T-cell (primary cell): ENCODE data around the gene PLCB1. TPM values are rescaled to one million over a fixed set of nuclear protein-coding genes. Genes with fewer than 3 reads are reported as not detected.

Experiments
- ATAC-seq, 4 experiments: fragments of 200-7000 bp in 3 of 4; fragments of 150-1000 bp in 1 of 4; cut with Tn5 transposase; replicated peaks in 1 of 4; 1 replicate in 3 of 4; 2 replicates in 1 of 4; pipeline ENCODE4 v1.10.0; 2021; ENCODE audit warnings: moderate library complexity in 3 of 4, mild to moderate bottlenecking in 2 of 4, moderate number of reproducible peaks in 1 of 4
- CTCF ChIA-PET, 2 donors: fragments of 300-600 bp; sonication (Branson Sonifier 250); formaldehyde crosslinking; loops; one replicate each; lab custom pipeline; 2022; ENCODE audit warnings: antibody characterized with exemption in 2 of 2; lab: Charles Lee
- POLR2A ChIA-PET, 2 donors: fragments of 300-600 bp; sonication (Branson Sonifier 250); formaldehyde crosslinking; loops; one replicate each; lab custom pipeline; 2022; ENCODE audit warnings: antibody characterized with exemption in 2 of 2; lab: Charles Lee
- DNase-seq, 35 experiments: peaks; one replicate each; pipeline versions ENCODE4 v3.0.0 to v3.0.0-alpha.2; 2013 to 2023
- H3K27ac ChIP-seq: one replicate; pipeline ENCODE4 v1.5.1; 2013; ENCODE audit warnings: low read length
- H3K27me3 ChIP-seq, 2 experiments: replicated peaks in 1 of 2; 1 replicate in 1 of 2; 2 replicates in 1 of 2; pipeline versions ENCODE4 v1.6.1 to v1.7.0; 2013; ENCODE audit warnings: low read length in 1 of 2, mixed read lengths in 1 of 2; ENCODE audit not compliant: control insufficient read depth in 2 of 2, insufficient read depth in 2 of 2; ENCODE audit errors: extremely low read depth in 1 of 2
- H3K36me3 ChIP-seq, 2 donors: 1 replicate in 1 of 2; 2 replicates in 1 of 2; pipeline versions ENCODE4 v1.6.1 to v1.7.0; 2013; ENCODE audit warnings: low read length in 1 of 2; ENCODE audit not compliant: control insufficient read depth in 2 of 2, insufficient read depth in 1 of 2; ENCODE audit errors: extremely low read depth in 1 of 2
- H3K4me1 ChIP-seq, 2 experiments: 1 replicate in 1 of 2; 2 replicates in 1 of 2; pipeline versions ENCODE4 v1.6.1 to v1.7.0; 2013; ENCODE audit warnings: low read length in 2 of 2, mixed read lengths in 1 of 2; ENCODE audit not compliant: insufficient read depth in 2 of 2, control insufficient read depth in 1 of 2; ENCODE audit errors: extremely low read depth in 1 of 2
- H3K4me3 ChIP-seq, 2 donors: 1 replicate in 1 of 2; 2 replicates in 1 of 2; pipeline versions ENCODE4 v1.5.1 to v1.7.0; 2013; ENCODE audit warnings: mild to moderate bottlenecking in 2 of 2, low read length in 1 of 2, moderate library complexity in 1 of 2; ENCODE audit not compliant: control insufficient read depth in 1 of 2; ENCODE audit errors: extremely low read depth in 1 of 2
- H3K9me3 ChIP-seq: 2 replicates; pipeline ENCODE4 v1.7.0; 2013
- H3K27ac Mint-ChIP-seq, 2 donors: one replicate each; pipeline ENCODE4 v1.8.0; 2020 to 2021; ENCODE audit warnings: mild to moderate bottlenecking in 2 of 2, mixed read lengths in 2 of 2
- H3K27me3 Mint-ChIP-seq, 2 donors: one replicate each; pipeline ENCODE4 v1.8.0; 2021 to 2022; ENCODE audit warnings: mixed read lengths in 2 of 2
- H3K36me3 Mint-ChIP-seq: one replicate; pipeline ENCODE4 v1.8.0; 2021; ENCODE audit warnings: mixed read lengths
- H3K4me1 Mint-ChIP-seq, 3 donors: one replicate each; pipeline ENCODE4 v1.8.0; 2020 to 2022; ENCODE audit warnings: mixed read lengths in 3 of 3, mild to moderate bottlenecking in 1 of 3
- H3K4me3 Mint-ChIP-seq, 3 donors: one replicate each; pipeline ENCODE4 v1.8.0; 2020 to 2022; ENCODE audit warnings: mild to moderate bottlenecking in 3 of 3, mixed read lengths in 3 of 3, moderate library complexity in 3 of 3
- H3K9me3 Mint-ChIP-seq, 3 donors: one replicate each; pipeline ENCODE4 v1.8.0; 2020 to 2022; ENCODE audit warnings: mixed read lengths in 3 of 3
- WGBS: methylation state at CpG from one replicate; pipeline ENCODE4 v1.1.5; 2013; ENCODE audit warnings: missing lambda C conversion rate; ENCODE audit not compliant: insufficient coverage; 5-methylcytosine and 5-hydroxymethylcytosine counted together
- total RNA-seq, 35 experiments: library from RNA in 6 of 35; stranded (reverse) in 6 of 35; fragments of 120-200 nt in 1 of 35; gene quantifications; one replicate each; pipeline versions ENCODE4 v1.2.1 to v1.2.4 and lab custom pipeline; 2013 to 2026

Gene PLCB1
- total RNA-seq, 5 donors from 2014 or later (not counting 1 experiment from before 2014, with no cell fraction given): 3.3 to 15.1 (median 7.4) TPM

GRCh38 chr20:8404912-8405635, 273.0 kb downstream of the PLCB1 start:
- Histone ChIP-seq H3K36me3 (no peaks in the 10 kb centered on the region), H3K4me3 (no peak overlapping the region), H3K4me1 (peaks cover 0 to 2% of the 10 kb centered on the region in 2 experiments), H3K27me3 (no peaks in the 10 kb centered on the region), H3K27ac (no peak overlapping the region), H3K9me3 (no peaks in the 10 kb centered on the region)
- CTCF ChIA-PET: no interaction called here
- Mint-ChIP-seq H3K4me3 (no peak overlapping the region), H3K9me3 (no peaks in the 10 kb centered on the region), H3K36me3 (no peaks in the 10 kb centered on the region), H3K27ac (no peak overlapping the region), H3K4me1 (peaks cover under 1 to 4% (median 1%) of the 10 kb centered on the region in 3 donors), H3K27me3 (peaks cover 0 to 3% of the 10 kb centered on the region in 2 donors)
- DNase-seq: no peak
- ATAC-seq: no peak
- POLR2A ChIA-PET: no interaction called here
- WGBS: 86% methylated on average over 3 of the region's 6 CpGs

DNA sequence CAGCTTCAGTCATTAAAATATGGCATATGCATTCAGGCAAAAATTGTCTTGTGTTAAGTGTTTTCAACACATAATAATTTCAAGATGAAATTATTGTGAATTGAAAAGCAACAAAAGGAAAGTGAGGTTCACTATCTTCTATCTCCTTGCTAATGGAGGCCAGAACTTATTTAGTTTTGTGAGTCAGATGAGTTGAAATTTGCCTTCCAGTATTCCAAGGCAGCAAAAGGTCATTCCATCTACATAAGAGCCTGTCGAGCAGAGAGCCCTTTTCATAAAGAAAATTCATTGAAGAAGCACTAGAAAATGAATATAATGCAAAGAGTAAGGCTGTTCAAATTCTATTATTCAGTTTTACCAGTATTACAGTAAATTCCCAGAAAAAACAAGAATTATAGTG, 274.3 kb downstream of the PLCB1 start:
- no peaks in the 10 kb centered on the region for H3K27me3 ChIP-seq
- H3K4me3 Mint-ChIP-seq: no peak overlapping the region
- no peaks in the 10 kb centered on the region for H3K4me1 ChIP-seq
- ATAC-seq: no peak
- H3K36me3 Mint-ChIP-seq: no peaks in the 10 kb centered on the region
- no peak overlapping the region for H3K4me3 ChIP-seq
- ChIA-PET POLR2A (no interaction called here), CTCF (no interaction called here)
- no peaks in the 10 kb centered on the region for H3K4me1 Mint-ChIP-seq
- no CpG with 5 or more reads among the region's 1 CpG for WGBS
- H3K9me3 ChIP-seq: no peaks in the 10 kb centered on the region
- H3K27me3 Mint-ChIP-seq: peaks cover 0 to 3% of the 10 kb centered on the region in 2 donors
- no peak overlapping the region for H3K27ac Mint-ChIP-seq
- H3K9me3 Mint-ChIP-seq: no peaks in the 10 kb centered on the region
- no peak for DNase-seq
- H3K36me3 ChIP-seq: no peaks in the 10 kb centered on the region
- no peak overlapping the region for H3K27ac ChIP-seq

GRCh38 chr20:8408587-8409307, 276.7 kb downstream of the PLCB1 start:
- Histone ChIP-seq H3K36me3 (no peaks in the 10 kb centered on the region), H3K9me3 (no peaks in the 10 kb centered on the region), H3K4me3 (no peak overlapping the region), H3K4me1 (no peaks in the 10 kb centered on the region), H3K27ac (no peak overlapping the region), H3K27me3 (no peaks in the 10 kb centered on the region)
- Mint-ChIP-seq H3K27ac (no peak overlapping the region), H3K4me1 (no peaks in the 10 kb centered on the region), H3K4me3 (no peak overlapping the region), H3K9me3 (no peaks in the 10 kb centered on the region), H3K36me3 (no peaks in the 10 kb centered on the region), H3K27me3 (peaks cover 0 to 3% of the 10 kb centered on the region in 2 donors)
- CTCF ChIA-PET: no interaction called here
- WGBS: no CpG with 5 or more reads among the region's 4 CpGs
- POLR2A ChIA-PET: no interaction called here
- DNase-seq: no peak
- ATAC-seq: no peak

- Mint-ChIP-seq H3K4me1 (no peaks in the 10 kb centered on the region), H3K4me3 (no peak overlapping the region), H3K36me3 (no peaks in the 10 kb centered on the region), H3K9me3 (no peaks in the 10 kb centered on the region), H3K27ac (no peak overlapping the region), H3K27me3 (no peaks in the 10 kb centered on the region)
- no CpG with 5 or more reads among the region's 2 CpGs for WGBS
- no peak overlapping the region for H3K27ac ChIP-seq
- H3K9me3 ChIP-seq: no peaks in the 10 kb centered on the region
- DNase-seq (no peak), ATAC-seq (no peak)
- no peaks in the 10 kb centered on the region for H3K36me3 ChIP-seq
- ChIA-PET CTCF (interaction anchor here in 1 of 2 donors (1.1 kb wide), 1 partner anchor 26 kb away, joined by 3 read pairs; no protein-coding TSS in a partner anchor), POLR2A (no interaction called here)
- no peaks in the 10 kb centered on the region for H3K27me3 ChIP-seq
- H3K4me1 ChIP-seq: no peaks in the 10 kb centered on the region
- H3K4me3 ChIP-seq: no peak overlapping the region
Observed at GRCh38 chr20:8413691-8414090, 281.6 kb downstream of the PLCB1 start.

DNA sequence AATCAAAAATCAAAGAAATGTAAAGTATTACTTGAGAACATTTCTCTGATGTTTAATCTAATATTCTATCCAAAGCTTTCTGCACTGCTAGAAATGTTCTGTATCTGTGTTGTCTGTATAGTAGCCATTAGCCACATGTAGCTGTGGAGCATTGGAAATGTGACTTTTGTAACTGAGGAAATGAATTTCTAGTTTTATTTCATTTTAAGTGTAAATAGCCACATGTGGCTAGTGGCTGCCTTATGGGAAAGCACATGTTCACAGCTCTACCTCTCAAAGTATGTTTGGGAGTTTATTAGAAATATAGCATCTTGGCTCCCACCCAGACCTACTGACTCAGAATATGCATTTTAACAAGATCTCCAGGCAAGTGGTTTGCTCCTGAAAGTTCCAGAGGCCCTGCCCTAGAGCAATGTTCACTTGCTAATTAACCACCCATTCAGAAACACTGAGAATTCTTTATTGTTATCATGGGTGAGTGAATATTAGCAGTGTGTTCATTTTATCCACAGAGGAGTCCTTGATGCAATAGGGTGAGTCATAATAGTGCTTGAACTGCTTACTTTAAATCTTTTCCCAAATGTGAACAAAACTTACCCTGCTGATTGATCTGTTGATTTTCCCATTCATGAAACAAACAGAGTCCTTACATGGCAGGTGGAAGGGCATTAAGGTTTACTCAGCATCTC, 282.7 kb downstream of the PLCB1 start:
- H3K4me3 Mint-ChIP-seq: no peak overlapping the region
- DNase-seq (no peak), ATAC-seq (no peak)
- H3K27me3 Mint-ChIP-seq: no peaks in the 10 kb centered on the region
- no peaks in the 10 kb centered on the region for H3K4me1 ChIP-seq
- H3K36me3 Mint-ChIP-seq: no peaks in the 10 kb centered on the region
- H3K27ac ChIP-seq: no peak overlapping the region
- no peak overlapping the region for H3K4me3 ChIP-seq
- H3K27me3 ChIP-seq: no peaks in the 10 kb centered on the region
- no peaks in the 10 kb centered on the region for H3K9me3 ChIP-seq
- ChIA-PET CTCF (no interaction called here), POLR2A (interaction anchor here in 1 of 2 donors (0.7 kb wide), 1 partner anchor 85 kb away, joined by 3 read pairs; no protein-coding TSS in a partner anchor)
- no peaks in the 10 kb centered on the region for H3K4me1 Mint-ChIP-seq
- no peak overlapping the region for H3K27ac Mint-ChIP-seq
- no peaks in the 10 kb centered on the region for H3K36me3 ChIP-seq
- H3K9me3 Mint-ChIP-seq: no peaks in the 10 kb centered on the region

GRCh38 chr20:8421981-8422380, 289.9 kb downstream of the PLCB1 start:
- no peaks in the 10 kb centered on the region for H3K27me3 Mint-ChIP-seq
- no peaks in the 10 kb centered on the region for H3K9me3 Mint-ChIP-seq
- ATAC-seq: no peak
- WGBS: 83% methylated on average over 2 of the region's 2 CpGs
- H3K9me3 ChIP-seq: no peaks in the 10 kb centered on the region
- no peak for DNase-seq
- H3K27ac ChIP-seq: no peak overlapping the region
- no peak overlapping the region for H3K27ac Mint-ChIP-seq
- H3K4me3 ChIP-seq: no peak overlapping the region
- POLR2A ChIA-PET: no interaction called here
- H3K36me3 Mint-ChIP-seq: no peaks in the 10 kb centered on the region
- no peaks in the 10 kb centered on the region for H3K4me1 ChIP-seq
- no peaks in the 10 kb centered on the region for H3K36me3 ChIP-seq
- CTCF ChIA-PET: interaction anchor here in 1 of 2 donors (0.6 kb wide), 1 partner anchor 383 kb away, joined by 3 read pairs; no protein-coding TSS in a partner anchor
- no peak overlapping the region for H3K4me3 Mint-ChIP-seq
- H3K4me1 Mint-ChIP-seq: no peaks in the 10 kb centered on the region
- no peaks in the 10 kb centered on the region for H3K27me3 ChIP-seq
